ENCODE results near the gene CCNJL.

CCNJL gene

DNA sequence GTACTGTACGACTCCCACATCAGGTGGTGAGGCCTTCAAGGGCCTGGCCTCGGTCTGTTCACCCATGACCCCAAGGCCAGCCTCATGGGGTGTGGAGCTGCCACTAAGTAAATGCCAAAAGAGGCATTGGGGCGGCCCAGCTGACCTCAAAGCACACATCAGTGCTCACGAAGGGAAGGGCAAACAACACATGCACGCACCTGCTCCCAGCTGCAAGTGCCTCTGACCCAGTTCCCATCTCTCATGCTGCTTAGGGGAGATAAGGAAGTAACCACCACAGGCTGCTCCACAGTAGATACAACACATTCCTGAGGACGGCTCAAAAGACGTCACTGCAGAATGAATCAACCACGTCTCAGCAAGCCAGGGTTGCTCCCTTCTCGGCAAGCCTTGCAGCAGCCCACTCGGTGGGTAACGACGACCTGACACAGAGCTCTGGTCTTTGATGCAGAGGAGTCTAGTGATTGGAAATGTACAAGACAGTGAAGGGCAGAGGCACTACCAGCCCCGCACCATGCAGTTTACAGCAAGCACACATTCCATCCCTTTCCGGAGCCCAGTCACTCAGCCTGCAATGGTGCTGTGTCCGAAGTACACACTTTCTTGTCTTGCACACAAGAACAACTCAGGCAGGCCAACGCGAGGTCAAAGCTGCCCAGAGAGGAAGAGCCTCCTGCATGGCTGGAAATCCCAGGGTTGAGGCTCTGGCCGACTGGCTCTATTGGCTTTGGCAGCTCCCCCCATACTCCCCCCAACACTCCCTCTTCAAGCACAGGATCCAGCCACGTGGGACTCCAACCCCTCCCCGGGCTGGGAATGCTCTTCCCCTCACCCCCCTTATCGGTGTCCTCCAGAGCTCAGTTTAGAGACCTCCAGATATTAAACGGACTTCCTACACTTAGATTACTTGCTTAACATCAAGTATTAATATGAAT, 51.2 kb downstream of the CCNJL start:
- TF ChIP-seq, protein P1, sequence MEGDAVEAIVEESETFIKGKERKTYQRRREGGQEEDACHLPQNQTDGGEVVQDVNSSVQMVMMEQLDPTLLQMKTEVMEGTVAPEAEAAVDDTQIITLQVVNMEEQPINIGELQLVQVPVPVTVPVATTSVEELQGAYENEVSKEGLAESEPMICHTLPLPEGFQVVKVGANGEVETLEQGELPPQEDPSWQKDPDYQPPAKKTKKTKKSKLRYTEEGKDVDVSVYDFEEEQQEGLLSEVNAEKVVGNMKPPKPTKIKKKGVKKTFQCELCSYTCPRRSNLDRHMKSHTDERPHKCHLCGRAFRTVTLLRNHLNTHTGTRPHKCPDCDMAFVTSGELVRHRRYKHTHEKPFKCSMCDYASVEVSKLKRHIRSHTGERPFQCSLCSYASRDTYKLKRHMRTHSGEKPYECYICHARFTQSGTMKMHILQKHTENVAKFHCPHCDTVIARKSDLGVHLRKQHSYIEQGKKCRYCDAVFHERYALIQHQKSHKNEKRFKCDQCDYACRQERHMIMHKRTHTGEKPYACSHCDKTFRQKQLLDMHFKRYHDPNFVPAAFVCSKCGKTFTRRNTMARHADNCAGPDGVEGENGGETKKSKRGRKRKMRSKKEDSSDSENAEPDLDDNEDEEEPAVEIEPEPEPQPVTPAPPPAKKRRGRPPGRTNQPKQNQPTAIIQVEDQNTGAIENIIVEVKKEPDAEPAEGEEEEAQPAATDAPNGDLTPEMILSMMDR (IDR thresholded peaks at IDR 0.05) = no peak
- intact Hi-C loops (cut with DNase I; ENCODE audit: low total_unique reads) = no loop called here
- no peak for DNase-seq

GRCh38 chr5:160260006-160260775, 52.2 kb downstream of the CCNJL start:
- no peak overlapping the region for H3K27ac ChIP-seq
- H3K36me3 ChIP-seq = no peaks in the 10 kb centered on the region
- DNase-seq = no peak
- intact Hi-C loops (cut with DNase I; ENCODE audit: low total_unique reads) = no loop called here
- H3K4me1 ChIP-seq = no peaks in the 10 kb centered on the region
- H3K4me3 ChIP-seq = no peak overlapping the region
- H3K9me3 ChIP-seq = no peaks in the 10 kb centered on the region
- TF ChIP-seq, protein P1 (IDR thresholded peaks at IDR 0.05) = no peak
- no peaks in the 10 kb centered on the region for H3K27me3 ChIP-seq

More for the DNA sequence above, 51.2 kb downstream of the CCNJL start:
- H3K4me3 ChIP-seq = no peak overlapping the region
- H3K4me1 ChIP-seq = no peaks in the 10 kb centered on the region
- H3K27ac ChIP-seq = no peak overlapping the region
- H3K27me3 ChIP-seq = no peaks in the 10 kb centered on the region
- no peaks in the 10 kb centered on the region for H3K9me3 ChIP-seq
- H3K36me3 ChIP-seq = no peaks in the 10 kb centered on the region

- no peaks in the 10 kb centered on the region for H3K4me1 ChIP-seq
- TF ChIP-seq, protein P1 (IDR thresholded peaks at IDR 0.05) = no peak
- H3K4me3 ChIP-seq = no peak overlapping the region
- no peaks in the 10 kb centered on the region for H3K9me3 ChIP-seq
- no peaks in the 10 kb centered on the region for H3K27me3 ChIP-seq
- H3K36me3 ChIP-seq = no peaks in the 10 kb centered on the region
- no peak for DNase-seq
- intact Hi-C loops (cut with DNase I; ENCODE audit: low total_unique reads) = no loop called here
- H3K27ac ChIP-seq = no peak overlapping the region
Observed at GRCh38 chr5:160259341-160259740, 53.0 kb downstream of the CCNJL start.

GRCh38 chr5:160254706-160255105, 57.7 kb downstream of the CCNJL start:
- TF ChIP-seq, protein P1 (IDR thresholded peaks at IDR 0.05) = no peak
- Histone ChIP-seq H3K27me3 (no peaks in the 10 kb centered on the region), H3K9me3 (no peaks in the 10 kb centered on the region), H3K27ac (no peak overlapping the region), H3K36me3 (peaks cover 0 to 16% (median 0%) of the 10 kb centered on the region in 3 donors), H3K4me3 (no peak overlapping the region), H3K4me1 (no peaks in the 10 kb centered on the region)
- DNase-seq = no peak
- intact Hi-C loops (cut with DNase I; ENCODE audit: low total_unique reads) = no loop called here

DNA sequence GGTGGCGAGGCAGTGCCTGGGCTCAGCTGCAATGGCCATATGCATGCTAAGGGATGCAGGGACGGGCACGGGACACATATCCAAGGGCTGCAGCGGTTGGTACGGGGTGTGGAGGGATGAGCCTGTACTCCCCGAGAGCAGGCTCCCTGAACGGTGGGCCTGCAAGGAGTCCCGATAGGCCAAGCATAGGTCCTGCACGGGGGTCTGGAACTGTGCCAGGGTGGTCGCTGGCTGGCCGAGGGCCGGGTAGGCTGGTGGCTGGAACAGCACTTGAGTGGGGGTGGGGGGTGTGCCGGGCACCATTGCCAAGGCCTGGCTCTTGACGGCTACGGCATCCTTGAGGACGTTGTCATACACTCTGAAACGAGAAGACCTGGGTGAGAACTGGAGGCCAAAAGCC, 58.9 kb downstream of the CCNJL start:
- no peak overlapping the region for H3K27ac ChIP-seq
- no peaks in the 10 kb centered on the region for H3K27me3 ChIP-seq
- TF ChIP-seq, protein P1 (IDR thresholded peaks at IDR 0.05) = no peak
- no peak overlapping the region for H3K4me3 ChIP-seq
- H3K9me3 ChIP-seq = no peaks in the 10 kb centered on the region
- no peak for DNase-seq
- intact Hi-C loops (cut with DNase I; ENCODE audit: low total_unique reads) = no loop called here
- no peaks in the 10 kb centered on the region for H3K4me1 ChIP-seq
- peaks cover 0 to 16% (median 0%) of the 10 kb centered on the region in 3 donors for H3K36me3 ChIP-seq

Measured in tibial artery (tissue), 4 donors.